CD14-positive monocyte (primary cell): ENCODE measurements around the gene PTGDR. TPM values are rescaled to one million over a fixed set of nuclear protein-coding genes. Genes with fewer than 3 reads are reported as not detected.

Source experiments
- DNase-seq, 3 donors: peaks; one replicate each; pipeline ENCODE4 v3.0.0-alpha.2; 2011 to 2022
- H2AFZ ChIP-seq: 2 replicates; pipeline ENCODE4 v1.6.0; 2012; ENCODE audit warnings: mild to moderate bottlenecking, low read depth, low read length, inconsistent platforms; ENCODE audit not compliant: insufficient read depth, poor library complexity, severe bottlenecking
- H3K27ac ChIP-seq, 2 donors: 1 replicate in 1 of 2; 2 replicates in 1 of 2; pipeline ENCODE4 v1.5.1; 2012 to 2013; ENCODE audit warnings: low read length in 2 of 2, control low read depth in 1 of 2, inconsistent platforms in 1 of 2, low read depth in 1 of 2, mild to moderate bottlenecking in 1 of 2
- H3K27me3 ChIP-seq, 2 donors: one replicate each; pipeline versions ENCODE4 v1.6.0 to v1.6.1; 2011 to 2013; ENCODE audit warnings: low read length in 2 of 2; ENCODE audit not compliant: control insufficient read depth in 2 of 2, insufficient read depth in 2 of 2
- H3K36me3 ChIP-seq, 2 donors: replicated peaks in 1 of 2; 1 replicate in 1 of 2; 2 replicates in 1 of 2; pipeline versions ENCODE4 v1.5.1 to v1.6.1; 2012 to 2013; ENCODE audit warnings: low read length in 2 of 2, control low read depth in 1 of 2, inconsistent platforms in 1 of 2, mild to moderate bottlenecking in 1 of 2; ENCODE audit not compliant: insufficient read depth in 2 of 2, control insufficient read depth in 1 of 2
- H3K4me1 ChIP-seq, 2 donors: 1 replicate in 1 of 2; 2 replicates in 1 of 2; pipeline versions ENCODE4 v1.5.1 to v1.6.1; 2012 to 2013; ENCODE audit warnings: low read length in 2 of 2, control low read depth in 1 of 2, inconsistent platforms in 1 of 2, mild to moderate bottlenecking in 1 of 2, moderate library complexity in 1 of 2; ENCODE audit not compliant: insufficient read depth in 2 of 2, control insufficient read depth in 1 of 2
- H3K4me2 ChIP-seq: replicated peaks from 2 replicates; pipeline ENCODE3; 2012; ENCODE audit warnings: low read length, moderate library complexity, mild to moderate bottlenecking; ENCODE audit not compliant: poor library complexity, severe bottlenecking; ENCODE audit errors: extremely low read depth
- H3K4me3 ChIP-seq, 3 experiments: fragments of 200-600 bp in 1 of 3; sonication (generic) in 1 of 3; replicated peaks in 1 of 3; 1 replicate in 2 of 3; 2 replicates in 1 of 3; pipeline ENCODE4 v1.5.1; 2011 to 2013; ENCODE audit warnings: low read length in 3 of 3, mild to moderate bottlenecking in 3 of 3, control low read depth in 2 of 3, low read depth in 2 of 3, inconsistent platforms in 1 of 3, moderate library complexity in 1 of 3
- H3K79me2 ChIP-seq: 2 replicates; pipeline ENCODE4 v1.6.0; 2012; ENCODE audit warnings: mild to moderate bottlenecking, control low read depth, inconsistent platforms, low read length, moderate library complexity; ENCODE audit not compliant: insufficient read depth
- H3K9ac ChIP-seq: 2 replicates; pipeline ENCODE4 v1.6.0; 2017; ENCODE audit warnings: low read length, mild to moderate bottlenecking; ENCODE audit not compliant: insufficient read depth, poor library complexity, severe bottlenecking
- H3K9me3 ChIP-seq, 2 donors: replicated peaks in 1 of 2; 1 replicate in 1 of 2; 2 replicates in 1 of 2; pipeline versions ENCODE4 v1.5.1 to v1.6.1; 2012 to 2013; ENCODE audit warnings: low read length in 2 of 2, control low read depth in 1 of 2; ENCODE audit not compliant: control insufficient read depth in 1 of 2, insufficient read depth in 1 of 2
- H4K20me1 ChIP-seq: 2 replicates; pipeline ENCODE4 v1.6.0; 2012; ENCODE audit warnings: mild to moderate bottlenecking, low read length, control low read depth, moderate library complexity; ENCODE audit not compliant: insufficient read depth
- H3K27ac Mint-ChIP-seq, 7 donors: one replicate each; pipeline ENCODE4 v1.8.0; 2020; ENCODE audit warnings: mild to moderate bottlenecking in 7 of 7, mixed read lengths in 7 of 7, moderate library complexity in 6 of 7, inconsistent platforms in 2 of 7
- H3K27me3 Mint-ChIP-seq, 3 donors: one replicate each; pipeline ENCODE4 v1.8.0; 2021 to 2022; ENCODE audit warnings: low read depth in 3 of 3, mild to moderate bottlenecking in 3 of 3, mixed read lengths in 3 of 3, moderate library complexity in 3 of 3, inconsistent platforms in 1 of 3
- H3K36me3 Mint-ChIP-seq, 2 donors: one replicate each; pipeline ENCODE4 v1.8.0; 2020; ENCODE audit warnings: mixed read lengths in 2 of 2, inconsistent platforms in 1 of 2, mild to moderate bottlenecking in 1 of 2
- H3K4me1 Mint-ChIP-seq: one replicate; pipeline ENCODE4 v1.8.0; 2020; ENCODE audit warnings: mild to moderate bottlenecking, mixed read lengths
- H3K4me3 Mint-ChIP-seq, 2 donors: one replicate each; pipeline ENCODE4 v1.8.0; 2020; ENCODE audit warnings: mild to moderate bottlenecking in 2 of 2, mixed read lengths in 2 of 2, moderate library complexity in 1 of 2
- H3K9me3 Mint-ChIP-seq, 7 donors: one replicate each; pipeline ENCODE4 v1.8.0; 2020 to 2022; ENCODE audit warnings: mixed read lengths in 7 of 7, mild to moderate bottlenecking in 6 of 7, moderate library complexity in 6 of 7, inconsistent platforms in 2 of 7
- WGBS: methylation state at CpG from one replicate; pipeline ENCODE4 v1.1.5; 2013; ENCODE audit warnings: missing lambda C conversion rate; ENCODE audit not compliant: insufficient coverage; 5-methylcytosine and 5-hydroxymethylcytosine counted together
- intact Hi-C, 2 donors: fragments of 100-400 bp; cut with micrococcal nuclease; formaldehyde crosslinking; loops; one replicate each; pipeline versions ENCODE4 v1.15.0 to v1.15.1; 2023
- polyA plus RNA-seq, 3 donors: library from polyadenylated mRNA; depleted of rRNA in 1 of 3; unstranded in 2 of 3; stranded (reverse) in 1 of 3; fragments of 300-500 nt in 2 of 3; fragments of >200 nt in 1 of 3; fragmentation: Illumina TruSeq in 2 of 3; gene quantifications; 1 replicate in 2 of 3; 2 replicates in 1 of 3; pipeline ENCODE4 v1.2.3, GENCODE V29; 2012 to 2021
- TF ChIP-seq, protein P1 (sequence below): fragments of 200-600 bp; IDR thresholded peaks from one replicate; pipeline ENCODE4 v1.8.0; 2022; ENCODE audit warnings: antibody characterized with exemption, mild to moderate bottlenecking

Gene PTGDR
- polyA plus RNA-seq, 3 donors: not detected

DNA sequence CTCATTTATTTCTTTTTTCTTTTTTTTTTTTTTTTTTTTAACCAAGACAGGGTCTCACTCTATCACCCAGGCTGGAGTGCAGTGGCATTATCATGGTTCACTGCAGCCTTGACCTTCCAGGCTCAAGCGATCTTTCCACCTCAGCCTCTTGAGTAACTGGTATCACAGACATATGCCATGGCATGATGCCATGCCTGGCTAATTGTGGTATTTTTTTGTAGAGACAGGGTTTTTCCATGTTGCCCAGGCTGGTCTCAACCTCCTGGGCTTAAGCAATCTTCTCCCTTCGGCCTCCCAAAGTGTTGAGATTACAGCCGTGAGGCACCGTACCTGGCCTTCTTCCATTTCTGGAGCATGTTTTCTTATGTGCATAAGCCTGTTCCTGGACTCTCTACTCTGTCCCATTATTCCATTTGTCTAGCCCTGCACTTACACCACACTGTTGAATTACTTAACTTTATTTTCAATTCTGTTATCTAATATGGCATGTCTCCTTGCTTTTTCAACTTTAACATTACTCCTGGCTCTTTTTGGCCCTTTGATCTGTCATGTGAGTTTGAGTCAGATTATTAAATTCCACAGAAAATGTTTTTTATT is 47.9 kb upstream of the PTGDR start:
- H3K79me2 ChIP-seq: no peaks in the 10 kb centered on the region
- H3K36me3 Mint-ChIP-seq: no peaks in the 10 kb centered on the region
- intact Hi-C loops: no loop called here
- H3K27me3 ChIP-seq: no peaks in the 10 kb centered on the region
- H3K4me1 Mint-ChIP-seq: peaks cover 7% of the 10 kb centered on the region
- peaks cover 4 to 5% of the 10 kb centered on the region in 2 donors for H3K4me1 ChIP-seq
- 96% methylated on average over 3 of the region's 4 CpGs for WGBS
- peaks cover 0 to 3% (median 0%) of the 10 kb centered on the region in 7 donors for H3K9me3 Mint-ChIP-seq
- no peak overlapping the region for H3K4me3 ChIP-seq
- H3K36me3 ChIP-seq: no peaks in the 10 kb centered on the region
- no peak overlapping the region for H3K4me3 Mint-ChIP-seq
- H3K27ac Mint-ChIP-seq: no peak overlapping the region
- TF ChIP-seq, protein P1, sequence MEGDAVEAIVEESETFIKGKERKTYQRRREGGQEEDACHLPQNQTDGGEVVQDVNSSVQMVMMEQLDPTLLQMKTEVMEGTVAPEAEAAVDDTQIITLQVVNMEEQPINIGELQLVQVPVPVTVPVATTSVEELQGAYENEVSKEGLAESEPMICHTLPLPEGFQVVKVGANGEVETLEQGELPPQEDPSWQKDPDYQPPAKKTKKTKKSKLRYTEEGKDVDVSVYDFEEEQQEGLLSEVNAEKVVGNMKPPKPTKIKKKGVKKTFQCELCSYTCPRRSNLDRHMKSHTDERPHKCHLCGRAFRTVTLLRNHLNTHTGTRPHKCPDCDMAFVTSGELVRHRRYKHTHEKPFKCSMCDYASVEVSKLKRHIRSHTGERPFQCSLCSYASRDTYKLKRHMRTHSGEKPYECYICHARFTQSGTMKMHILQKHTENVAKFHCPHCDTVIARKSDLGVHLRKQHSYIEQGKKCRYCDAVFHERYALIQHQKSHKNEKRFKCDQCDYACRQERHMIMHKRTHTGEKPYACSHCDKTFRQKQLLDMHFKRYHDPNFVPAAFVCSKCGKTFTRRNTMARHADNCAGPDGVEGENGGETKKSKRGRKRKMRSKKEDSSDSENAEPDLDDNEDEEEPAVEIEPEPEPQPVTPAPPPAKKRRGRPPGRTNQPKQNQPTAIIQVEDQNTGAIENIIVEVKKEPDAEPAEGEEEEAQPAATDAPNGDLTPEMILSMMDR: no peak
- no peak overlapping the region for H3K4me2 ChIP-seq
- H3K27me3 Mint-ChIP-seq: peaks cover 2 to 4% (median 4%) of the 10 kb centered on the region in 3 donors
- no peaks in the 10 kb centered on the region for H4K20me1 ChIP-seq
- no peaks in the 10 kb centered on the region for H3K9me3 ChIP-seq
- H2AFZ ChIP-seq: no peak overlapping the region
- no peak overlapping the region for H3K9ac ChIP-seq
- DNase-seq: no peak
- no peak overlapping the region for H3K27ac ChIP-seq

DNA sequence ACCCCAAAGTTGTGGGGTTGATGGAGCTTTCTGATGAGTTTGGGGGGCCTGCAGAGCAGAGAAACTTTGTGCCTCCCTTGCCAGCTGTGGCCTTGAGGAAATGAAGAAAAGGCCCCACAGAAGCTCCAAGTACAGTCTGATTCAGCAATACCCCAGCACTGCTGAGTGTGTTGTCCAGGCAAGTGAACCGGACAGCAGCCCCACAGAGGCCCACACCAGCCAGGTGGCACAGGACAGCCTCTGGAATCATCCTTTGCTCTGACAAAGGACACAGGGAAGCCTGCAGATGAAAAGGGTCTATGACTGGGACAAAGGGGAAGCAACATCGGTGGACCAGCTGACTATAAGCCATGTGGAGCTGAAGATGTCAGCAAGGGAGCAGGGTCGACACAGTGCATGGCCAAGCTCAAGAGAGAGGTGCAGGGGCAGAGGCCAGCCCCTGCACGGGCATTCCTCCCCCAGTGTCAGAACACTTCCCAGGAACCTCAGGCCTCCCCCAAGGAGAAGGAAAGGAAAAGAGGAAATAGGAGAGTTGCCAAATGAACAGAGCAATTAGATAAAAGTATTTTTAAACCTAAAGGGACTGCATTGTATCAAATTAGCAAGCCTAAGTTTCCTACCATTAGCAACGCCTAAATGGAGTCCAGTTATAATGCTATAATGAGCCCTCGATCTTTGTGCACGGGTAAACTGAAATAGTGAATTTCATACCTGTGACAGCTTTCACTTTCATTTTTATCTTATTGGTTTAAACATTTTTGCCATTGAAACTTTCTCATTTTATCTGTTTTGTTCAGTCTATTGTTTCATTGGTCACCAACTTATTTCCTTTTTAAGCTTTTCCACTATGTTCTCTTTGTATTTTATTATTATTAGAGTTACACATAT is 46.3 kb upstream of the PTGDR start:
- Histone ChIP-seq H3K27ac (no peak overlapping the region), H3K4me1 (peaks cover 4 to 5% of the 10 kb centered on the region in 2 donors), H4K20me1 (no peaks in the 10 kb centered on the region), H3K4me2 (peak overlapping the region; percentile 52), H3K9ac (peak overlapping the region; percentile 16), H3K4me3 (peak overlapping the region; percentile 11 to 56 (median 12)), H2AFZ (peak overlapping the region; percentile 54), H3K79me2 (no peaks in the 10 kb centered on the region), H3K27me3 (no peaks in the 10 kb centered on the region), H3K9me3 (no peaks in the 10 kb centered on the region), H3K36me3 (no peaks in the 10 kb centered on the region)
- no peaks in the 10 kb centered on the region for H3K9me3 Mint-ChIP-seq
- H3K36me3 Mint-ChIP-seq: no peaks in the 10 kb centered on the region
- H3K4me3 Mint-ChIP-seq: peak overlapping the region; percentile 68 to 85
- 58% methylated on average over 2 of the region's 7 CpGs for WGBS
- no peak overlapping the region for H3K27ac Mint-ChIP-seq
- H3K4me1 Mint-ChIP-seq: peaks cover 7% of the 10 kb centered on the region
- H3K27me3 Mint-ChIP-seq: peaks cover 0 to 4% (median 2%) of the 10 kb centered on the region in 3 donors
- intact Hi-C loops: no loop called here
- DNase-seq: no peak
- TF ChIP-seq, protein P1: no peak
